HG03175 (cell line): Measurements from ENCODE around the gene RMI1.
"Not testable (repeated sequence)": the region's sequence is repeated elsewhere in the genome, so short reads cannot be mapped to it uniquely, and the experiment has no call there.

Experiments
- ATAC-seq: cut with Tn5 transposase; IDR thresholded peaks from one replicate; pipeline ENCODE4 v1.9.1; 2021; ENCODE audit warnings: mild to moderate bottlenecking, moderate library complexity; ENCODE audit not compliant: unreplicated experiment

Gene RMI1

DNA sequence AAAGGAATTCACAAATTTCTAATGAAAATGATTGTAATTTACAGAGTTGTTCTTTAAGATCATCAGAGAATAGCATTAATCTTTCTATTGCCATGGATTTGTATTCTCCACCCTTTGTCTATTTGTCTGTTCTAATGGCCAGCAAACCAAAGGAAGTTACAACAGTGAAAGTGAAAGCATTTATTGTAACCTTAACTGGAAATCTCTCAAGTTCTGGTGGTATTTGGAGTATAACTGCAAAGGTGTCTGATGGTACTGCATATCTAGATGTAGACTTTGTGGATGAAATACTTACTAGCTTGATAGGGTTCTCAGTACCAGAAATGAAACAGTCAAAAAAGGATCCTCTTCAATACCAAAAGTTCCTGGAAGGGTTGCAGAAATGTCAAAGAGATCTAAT lies 21.7 kb downstream of the RMI1 start:
- peak; percentile 82 for ATAC-seq

DNA sequence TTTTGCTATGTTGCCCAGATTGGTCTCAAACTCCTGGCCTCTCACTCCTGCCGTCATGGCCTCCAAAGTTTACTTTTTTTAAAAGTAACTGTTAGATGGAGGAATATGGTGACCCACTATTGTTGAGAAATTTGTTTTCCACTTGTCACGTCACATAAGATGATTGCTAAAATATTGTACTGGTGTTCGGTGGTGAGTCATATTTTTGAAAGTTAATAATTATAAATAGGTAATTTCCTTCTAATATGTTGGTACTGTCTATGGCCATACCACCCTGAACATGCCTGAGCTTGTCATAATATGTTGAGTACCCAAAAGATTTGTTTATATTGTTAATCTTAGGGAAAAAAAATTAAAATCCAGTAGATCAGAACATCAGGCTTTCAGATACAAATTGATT lies 22.6 kb downstream of the RMI1 start:
- no peak for ATAC-seq

DNA sequence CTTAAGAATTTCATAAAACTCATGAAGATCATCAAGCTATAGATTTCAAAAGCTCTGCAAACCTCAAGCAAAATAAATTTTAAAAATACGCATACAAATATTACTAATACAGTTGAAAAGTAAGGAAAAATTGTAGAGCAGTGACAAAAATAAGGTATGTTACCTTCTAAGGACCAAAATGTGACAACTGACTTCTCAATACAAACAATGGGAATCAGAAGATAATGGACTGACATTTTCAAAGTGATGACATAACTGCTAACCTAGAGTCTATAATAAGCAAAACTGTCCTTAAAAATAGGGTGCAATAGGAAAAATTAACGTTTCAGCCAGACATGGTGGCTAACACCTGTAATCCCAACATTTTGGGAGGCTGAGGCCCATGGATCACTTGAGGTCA lies 27.1 kb downstream of the RMI1 start:
- no peak for ATAC-seq

DNA sequence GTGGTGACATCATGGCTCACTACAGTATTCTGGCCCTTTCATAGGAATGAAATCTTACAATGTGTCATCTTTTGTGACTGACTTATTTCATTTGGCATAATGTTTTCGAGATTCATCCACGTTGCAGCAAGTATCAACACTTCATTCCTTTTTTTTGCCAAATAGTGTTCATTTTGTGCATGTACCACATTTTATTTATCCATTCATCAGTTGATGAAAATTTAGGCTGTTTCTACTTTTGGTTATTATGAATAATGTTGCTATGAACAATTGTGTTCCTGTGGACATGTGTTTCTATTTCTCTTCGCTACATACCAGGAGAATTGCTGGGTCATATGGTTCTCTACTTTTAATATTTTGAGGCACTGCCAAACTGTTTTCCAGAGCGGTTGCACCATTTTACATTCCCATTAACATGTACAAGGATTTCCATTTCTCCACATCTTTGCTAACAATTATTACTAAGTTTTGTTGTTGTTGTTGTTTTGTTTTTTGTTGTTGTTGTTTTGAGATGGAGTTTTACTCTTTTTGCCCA lies 43.5 kb downstream of the RMI1 start:
- ATAC-seq: no peak

DNA sequence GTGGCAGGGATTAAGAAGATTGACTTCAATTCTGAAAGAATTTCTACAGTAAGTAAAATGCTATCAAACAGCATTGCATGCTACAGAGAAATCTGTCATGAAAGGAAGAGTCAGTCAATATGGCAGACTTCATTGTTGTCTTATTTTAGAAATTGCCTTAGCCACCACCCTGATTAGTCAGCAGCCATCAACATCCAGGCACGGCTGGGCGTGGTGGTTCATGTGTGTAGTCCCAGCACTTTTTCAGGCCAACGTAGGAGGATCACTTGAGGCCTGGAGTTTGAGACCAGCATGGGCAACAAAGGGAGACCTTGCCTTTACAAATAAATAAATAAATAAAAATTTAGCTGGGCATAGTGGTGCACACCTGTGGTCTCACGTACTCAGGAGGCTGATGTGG lies 46.6 kb downstream of the RMI1 start:
- no peak for ATAC-seq

DNA sequence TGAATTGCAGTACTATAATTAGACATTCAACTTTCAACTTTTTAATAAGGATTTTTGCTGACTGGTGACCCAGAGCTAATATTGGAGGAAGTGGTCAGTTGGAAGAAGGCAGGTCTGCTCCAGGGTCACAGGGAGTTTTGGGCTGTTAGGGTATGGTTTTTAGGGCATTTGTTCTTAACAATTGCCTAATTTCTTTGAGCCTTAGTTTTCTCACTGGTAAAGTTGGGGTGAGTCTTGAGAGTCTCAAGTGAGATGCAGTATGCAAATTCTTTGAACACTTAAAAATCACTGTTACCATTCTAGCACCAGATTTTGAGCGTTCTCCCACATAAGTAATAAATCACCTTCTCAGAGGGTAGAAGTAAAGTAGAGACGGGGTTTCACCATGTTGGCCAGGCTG lies 50.9 kb downstream of the RMI1 start:
- no peak for ATAC-seq

DNA sequence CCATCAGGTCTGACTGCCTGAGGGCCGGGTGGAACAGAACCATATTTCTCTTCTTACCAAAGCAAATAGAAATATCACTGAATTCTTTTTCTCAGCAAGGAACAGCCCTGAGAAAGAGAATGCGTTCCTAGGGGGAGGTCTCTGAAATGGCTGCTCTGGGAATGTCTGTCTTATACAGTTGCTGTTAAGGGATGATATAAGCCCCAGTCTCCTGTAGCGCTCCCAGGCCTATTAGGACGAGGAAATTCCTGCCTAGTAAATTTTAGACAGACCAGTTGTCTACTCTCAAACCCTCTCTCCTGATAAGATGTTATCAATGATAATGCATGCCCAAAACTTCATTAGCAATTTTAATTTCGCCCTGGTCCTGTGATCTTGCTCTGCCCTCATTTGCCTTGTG lies 61.3 kb downstream of the RMI1 start:
- not testable (repeated sequence) for ATAC-seq

DNA sequence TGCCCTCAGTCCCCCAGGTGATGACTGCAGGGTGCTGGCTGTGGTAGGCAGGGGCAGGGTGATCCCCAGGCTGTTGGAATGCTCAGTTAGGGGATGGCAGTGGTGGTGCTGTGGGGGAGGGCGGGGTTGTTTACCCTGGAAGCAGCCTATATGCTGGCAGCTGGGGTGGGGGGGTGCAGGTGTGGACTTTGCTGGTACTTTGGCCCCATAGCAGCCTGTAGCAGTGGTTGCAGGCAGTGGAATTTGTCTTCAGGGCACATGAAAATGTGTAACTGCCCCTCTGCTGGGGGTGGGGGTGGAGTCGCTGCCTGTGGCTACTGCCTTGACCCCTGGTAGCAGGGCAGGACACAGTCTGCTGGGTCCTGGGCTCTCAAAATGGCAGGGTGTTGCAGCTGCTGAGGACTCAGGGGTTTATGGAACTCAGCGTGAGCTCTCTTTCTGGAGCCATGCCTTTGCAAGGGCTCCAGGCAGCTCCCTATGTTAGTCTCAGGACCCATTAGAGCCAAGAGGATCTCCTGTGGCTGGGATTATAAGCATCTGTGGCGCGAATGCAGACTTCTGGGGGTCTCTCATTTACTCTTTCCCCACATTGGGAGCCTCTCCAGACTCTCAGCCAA lies 65.0 kb downstream of the RMI1 start:
- ATAC-seq: no peak
